ENCODE measurements around the gene FGF14. TPM values are rescaled to one million over a fixed set of nuclear protein-coding genes. Genes with fewer than 3 reads are reported as not detected.

FGF14 gene
- total RNA-seq, 1 experiment from 2014 or later, result 0.22 TPM

DNA sequence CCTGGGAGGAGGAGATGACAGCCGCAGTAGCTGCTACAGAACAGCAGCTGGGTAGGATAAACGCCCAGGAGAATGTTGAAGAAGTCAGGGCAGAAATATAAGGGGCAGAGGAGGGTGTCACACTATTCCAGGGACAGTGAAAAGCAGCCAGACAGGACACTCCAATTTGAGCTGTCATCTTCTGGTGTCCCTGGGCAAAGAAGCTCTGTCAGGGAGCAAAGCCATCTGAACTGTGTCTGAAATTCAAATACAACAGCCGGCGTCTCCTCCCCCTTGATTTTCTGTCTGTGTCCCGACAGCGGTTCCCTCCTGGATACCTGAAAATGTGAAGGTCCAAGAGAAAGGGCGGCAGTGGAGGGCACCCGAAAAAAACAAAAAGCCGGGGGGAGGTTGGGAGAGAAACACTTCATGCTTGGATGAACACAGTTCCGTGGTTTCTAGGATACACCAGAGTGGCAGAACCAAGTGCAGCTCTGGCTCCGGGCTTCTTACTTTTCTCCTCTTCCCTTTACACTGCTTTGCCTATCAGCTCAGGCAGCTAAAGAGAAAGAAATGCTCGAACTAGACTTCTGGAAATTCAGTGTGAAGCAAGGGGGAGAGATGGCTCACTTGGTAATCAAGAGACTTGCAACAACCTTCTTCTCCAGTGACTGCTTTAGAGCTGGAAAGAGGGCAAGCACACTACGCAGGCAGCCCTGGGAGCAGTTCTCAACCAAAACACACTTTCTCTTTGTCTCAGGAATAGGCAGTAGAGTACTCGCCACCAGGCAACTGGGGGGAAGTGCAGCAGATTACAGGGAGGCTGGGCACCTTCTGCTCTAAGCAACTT lies 483.8 kb downstream of the FGF14 start:
- Histone ChIP-seq H3K23me2 (ENCODE audit: insufficient read length, low read depth, low read length, poor library complexity, severe bottlenecking) (peaks cover 18% of the 10 kb centered on the region), H2AFZ (ENCODE audit: low read length) (no peak overlapping the region), H3K4me2 (ENCODE audit: insufficient read depth, insufficient read length, low read length) (peak overlapping the region; percentile 81), H2BK12ac (ENCODE audit: insufficient read length, low read depth, low read length) (no peak overlapping the region), H3K4me1 (ENCODE audit: insufficient read depth, low read length) (no peaks in the 10 kb centered on the region), H4K8ac (replicated peaks; ENCODE audit: insufficient read length, low read depth, low read length) (no peak overlapping the region), H3K9me3 (ENCODE audit: control insufficient read depth, low read depth, low read length) (no peaks in the 10 kb centered on the region), H3K56ac (ENCODE audit: insufficient read length, low read depth, low read length) (no peak overlapping the region), H2AK5ac (ENCODE audit: insufficient read length, low read length) (no peak overlapping the region), H3K18ac (ENCODE audit: insufficient read length, low read depth, low read length) (no peak overlapping the region), H3T11ph (ENCODE audit: low read length) (no peak overlapping the region), H2BK5ac (ENCODE audit: insufficient read length, low read length) (no peak overlapping the region), H4K5ac (ENCODE audit: insufficient read length, low read depth, low read length) (no peak overlapping the region), H2BK15ac (ENCODE audit: low read depth, low read length) (no peak overlapping the region), H3K4ac (ENCODE audit: low read depth, low read length) (no peak overlapping the region), H3K23ac (ENCODE audit: insufficient read length, low read depth, low read length) (no peak overlapping the region), H3K27me3 (ENCODE audit: insufficient read depth, low read length) (peaks cover 27% of the 10 kb centered on the region), H3K9ac (ENCODE audit: extremely low read depth, insufficient read length, low read length) (no peak overlapping the region), H3K14ac (ENCODE audit: insufficient read depth, low read length) (no peak overlapping the region), H3K79me1 (ENCODE audit: insufficient read depth, low read depth, low read length, poor library complexity, severe bottlenecking) (no peaks in the 10 kb centered on the region), H4K20me1 (ENCODE audit: control insufficient read depth, insufficient read depth, insufficient read length) (no peaks in the 10 kb centered on the region), H4K91ac (ENCODE audit: insufficient read length, low read depth, low read length) (no peak overlapping the region), H2BK20ac (ENCODE audit: low read depth, low read length, poor library complexity, severe bottlenecking) (no peak overlapping the region), H2BK120ac (ENCODE audit: low read depth, low read length, poor library complexity, severe bottlenecking) (no peak overlapping the region), H3K79me2 (ENCODE audit: insufficient read depth, low read length) (no peaks in the 10 kb centered on the region), H3K27ac (ENCODE audit: insufficient read length, low read depth, low read length) (no peak overlapping the region)
- no peaks in the 10 kb centered on the region for H3K9me3 Mint-ChIP-seq
- peaks cover 79% of the 10 kb centered on the region for H3K27me3 Mint-ChIP-seq (ENCODE audit: low read depth)
- no peak; the same call in 2 of the 3 replicates for TF ChIP-seq CTCF (conservative IDR thresholded peaks at IDR 0.05)
- no CpG with 5 or more reads among the region's 14 CpGs for WGBS (ENCODE audit: extremely low coverage, insufficient read length, low lambda C conversion rate)
- peak overlapping the region; percentile 9 to 76 for H3K4me3 Mint-ChIP-seq
- no peaks in the 10 kb centered on the region for H3K36me3 Mint-ChIP-seq (ENCODE audit: insufficient read depth in 1 of 3, low read depth in 3 of 3)
- peak; percentile 47 for DNase-seq
- H3K27ac Mint-ChIP-seq, result no peak overlapping the region
- peaks cover 27 to 35% of the 10 kb centered on the region in 2 experiments for H3K4me1 Mint-ChIP-seq

Data from H9 (cell line).